Fibroblast of lung (primary cell): ENCODE results near the gene MYMK. TPM values are rescaled to one million over a fixed set of nuclear protein-coding genes. Genes with fewer than 3 reads are reported as not detected.

Experiments used
- DNase-seq, 2 donors: peaks; one replicate each; pipeline versions ENCODE4 v3.0.0 to v3.0.0-alpha.2; 2010; ENCODE audit warnings: low read depth in 2 of 2
- H2AFZ ChIP-seq: 2 replicates; pipeline ENCODE4 v1.5.1; 2012; ENCODE audit warnings: low read length, control low read depth, inconsistent platforms
- H3K27ac ChIP-seq: 2 replicates; pipeline ENCODE4 v1.5.1; 2011; ENCODE audit warnings: low read length, control low read depth; ENCODE audit not compliant: insufficient read depth
- H3K27me3 ChIP-seq: 2 replicates; pipeline ENCODE4 v1.5.1; 2011; ENCODE audit warnings: mild to moderate bottlenecking, low read length; ENCODE audit not compliant: control insufficient read depth, insufficient read depth
- H3K36me3 ChIP-seq: 2 replicates; pipeline ENCODE4 v1.5.1; 2011; ENCODE audit warnings: low read length; ENCODE audit not compliant: control insufficient read depth, insufficient read depth
- H3K4me1 ChIP-seq: 2 replicates; pipeline ENCODE4 v1.5.1; 2011; ENCODE audit warnings: low read length; ENCODE audit not compliant: control insufficient read depth, insufficient read depth; ENCODE audit errors: extremely low read depth
- H3K4me2 ChIP-seq: 2 replicates; pipeline ENCODE4 v1.5.1; 2011; ENCODE audit warnings: low read length, control low read depth; ENCODE audit not compliant: insufficient read depth; ENCODE audit errors: extremely low read depth
- H3K4me3 ChIP-seq, 4 experiments: fragments of 200-600 bp in 1 of 4; sonication (generic) in 1 of 4; replicated peaks in 1 of 4; 2 replicates each; pipeline ENCODE4 v1.5.1; 2011 to 2016; ENCODE audit warnings: low read length in 4 of 4, low read depth in 3 of 4, mild to moderate bottlenecking in 3 of 4, control low read depth in 2 of 4, inconsistent platforms in 1 of 4, mixed read lengths in 1 of 4; ENCODE audit not compliant: insufficient read depth in 1 of 4; ENCODE audit errors: control extremely low read depth in 1 of 4
- H3K79me2 ChIP-seq: 2 replicates; pipeline ENCODE4 v1.5.1; 2012; ENCODE audit warnings: mild to moderate bottlenecking, low read length, inconsistent platforms; ENCODE audit not compliant: control insufficient read depth, insufficient read depth
- H3K9ac ChIP-seq: 2 replicates; pipeline ENCODE4 v1.5.1; 2011; ENCODE audit warnings: mild to moderate bottlenecking, low read length, control low read depth; ENCODE audit not compliant: insufficient read depth
- H3K9me3 ChIP-seq: 2 replicates; pipeline ENCODE4 v1.5.1; 2012; ENCODE audit warnings: low read depth, low read length; ENCODE audit not compliant: control insufficient read depth, insufficient read depth
- H4K20me1 ChIP-seq: 2 replicates; pipeline ENCODE4 v1.5.1; 2011; ENCODE audit warnings: low read length; ENCODE audit not compliant: control insufficient read depth, insufficient read depth; ENCODE audit errors: extremely low read depth
- EZH2 ChIP-seq: IDR thresholded peaks from 2 replicates; pipeline ENCODE4 v1.5.1; 2012; ENCODE audit warnings: low read length, control low read depth, mild to moderate bottlenecking; ENCODE audit errors: missing control alignments
- polyA plus RNA-seq, 2 donors: library from polyadenylated mRNA; depleted of rRNA in 1 of 2; stranded (reverse) in 1 of 2; unstranded in 1 of 2; fragments of >200 nt; gene quantifications; 2 replicates each; pipeline ENCODE4 v1.2.1, GENCODE V29; 2011 to 2012; ENCODE audit warnings: missing spikeins in 1 of 2
- total RNA-seq: library from RNA; depleted of rRNA; stranded (reverse); fragments of >200 nt; gene quantifications from 2 replicates; pipeline ENCODE4 v1.2.1, GENCODE V29; 2014
- TF ChIP-seq, protein P1 (sequence below), 2 donors: IDR thresholded peaks in 1 of 2; conservative IDR thresholded peaks in 1 of 2; 1 replicate in 1 of 2; 2 replicates in 1 of 2; pipeline ENCODE4 v1.5.1; 2011 to 2012; ENCODE audit warnings: low read length in 2 of 2, control low read depth in 1 of 2, inconsistent platforms in 1 of 2, low read depth in 1 of 2, mild to moderate bottlenecking in 1 of 2

The MYMK gene
- total and polyA plus RNA-seq, 2 donors (not counting 1 experiment from before 2014, with no cell fraction given) = not detected

DNA sequence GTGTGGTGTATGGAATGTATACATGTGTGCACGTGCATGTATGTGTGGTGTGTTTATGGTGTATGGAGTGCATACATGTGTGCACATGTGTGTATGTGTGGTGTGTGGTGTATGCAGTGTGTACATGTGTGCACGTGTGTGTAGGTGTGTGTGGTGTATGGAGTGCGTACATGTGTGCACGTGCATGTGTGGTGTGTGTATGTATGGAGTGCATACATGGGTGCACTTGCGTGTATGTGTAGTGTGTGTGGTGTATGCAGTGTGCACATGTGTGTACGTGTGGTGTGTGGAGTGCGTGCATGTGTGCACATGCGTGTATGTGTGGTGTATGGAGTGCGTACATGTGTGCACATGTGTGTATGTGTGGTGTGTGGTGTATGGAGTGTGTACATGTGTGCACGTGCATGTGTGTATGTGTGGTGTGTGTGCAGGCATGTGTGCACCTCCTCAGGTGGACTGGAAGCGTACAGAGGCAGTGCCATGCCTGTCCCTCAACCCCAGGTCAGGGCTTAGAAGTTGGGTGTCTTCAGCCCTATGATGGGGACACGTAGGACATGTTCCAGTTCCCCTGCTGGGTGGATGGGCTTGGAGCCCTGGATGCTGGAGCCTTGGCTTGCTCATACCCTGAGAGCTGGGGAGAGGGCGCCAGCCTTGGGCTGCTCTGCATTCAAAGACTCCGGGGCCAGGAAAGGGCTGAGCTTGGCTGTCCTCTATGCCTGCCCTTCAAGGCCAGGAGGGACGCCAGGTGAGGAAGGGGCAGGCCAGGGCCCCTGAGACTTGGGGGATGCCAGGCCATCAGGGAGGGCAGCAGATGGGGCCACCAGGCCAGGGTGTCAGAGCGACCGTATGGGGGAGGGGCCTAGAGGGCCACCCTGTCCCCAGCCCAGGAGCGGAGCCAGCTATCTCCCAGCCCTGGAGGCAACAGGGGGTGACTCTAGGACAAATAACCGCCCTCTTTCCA, 12.2 kb downstream of the MYMK start:
- Histone ChIP-seq H3K36me3 (no peaks in the 10 kb centered on the region), H3K27ac (no peak overlapping the region), H3K9me3 (peaks cover 3% of the 10 kb centered on the region), H4K20me1 (no peaks in the 10 kb centered on the region), H2AFZ (no peak overlapping the region), H3K27me3 (peaks cover 5% of the 10 kb centered on the region), H3K4me3 (no peak overlapping the region), H3K9ac (no peak overlapping the region), H3K79me2 (no peaks in the 10 kb centered on the region), H3K4me2 (no peak overlapping the region), H3K4me1 (no peaks in the 10 kb centered on the region)
- no peak for TF ChIP-seq EZH2
- TF ChIP-seq, protein P1, sequence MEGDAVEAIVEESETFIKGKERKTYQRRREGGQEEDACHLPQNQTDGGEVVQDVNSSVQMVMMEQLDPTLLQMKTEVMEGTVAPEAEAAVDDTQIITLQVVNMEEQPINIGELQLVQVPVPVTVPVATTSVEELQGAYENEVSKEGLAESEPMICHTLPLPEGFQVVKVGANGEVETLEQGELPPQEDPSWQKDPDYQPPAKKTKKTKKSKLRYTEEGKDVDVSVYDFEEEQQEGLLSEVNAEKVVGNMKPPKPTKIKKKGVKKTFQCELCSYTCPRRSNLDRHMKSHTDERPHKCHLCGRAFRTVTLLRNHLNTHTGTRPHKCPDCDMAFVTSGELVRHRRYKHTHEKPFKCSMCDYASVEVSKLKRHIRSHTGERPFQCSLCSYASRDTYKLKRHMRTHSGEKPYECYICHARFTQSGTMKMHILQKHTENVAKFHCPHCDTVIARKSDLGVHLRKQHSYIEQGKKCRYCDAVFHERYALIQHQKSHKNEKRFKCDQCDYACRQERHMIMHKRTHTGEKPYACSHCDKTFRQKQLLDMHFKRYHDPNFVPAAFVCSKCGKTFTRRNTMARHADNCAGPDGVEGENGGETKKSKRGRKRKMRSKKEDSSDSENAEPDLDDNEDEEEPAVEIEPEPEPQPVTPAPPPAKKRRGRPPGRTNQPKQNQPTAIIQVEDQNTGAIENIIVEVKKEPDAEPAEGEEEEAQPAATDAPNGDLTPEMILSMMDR (conservative IDR thresholded peaks at IDR 0.05 in 1 of 2, IDR thresholded peaks at IDR 0.05 in 1 of 2; ENCODE audit: low read depth in 1 of 2, low read length in 2 of 2) = no peak
- DNase-seq = no peak

DNA sequence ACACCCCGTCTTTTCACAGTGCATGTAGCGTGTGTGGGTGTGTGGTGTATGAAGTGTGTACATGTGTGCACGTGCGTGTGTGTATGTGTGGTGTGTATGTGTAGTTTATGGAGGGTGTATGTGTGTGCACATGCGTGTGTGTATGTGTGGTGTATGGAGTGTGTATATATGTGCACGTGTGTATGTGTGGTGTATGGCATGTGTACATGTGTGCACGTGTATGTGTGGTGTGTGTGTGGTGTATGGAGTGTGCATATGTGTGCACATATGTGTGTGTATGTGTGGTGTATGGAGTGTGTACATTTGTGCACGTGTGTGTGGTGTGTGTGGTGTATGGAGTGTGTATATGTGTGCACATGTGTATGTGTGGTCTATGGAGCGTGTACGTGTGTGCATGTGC, 13.2 kb downstream of the MYMK start:
- Histone ChIP-seq H3K4me3 (no peak overlapping the region), H3K9me3 (peaks cover 3% of the 10 kb centered on the region), H3K36me3 (no peaks in the 10 kb centered on the region), H3K27ac (no peak overlapping the region), H3K27me3 (peaks cover 5% of the 10 kb centered on the region), H4K20me1 (no peaks in the 10 kb centered on the region), H3K79me2 (no peaks in the 10 kb centered on the region), H2AFZ (no peak overlapping the region), H3K4me2 (no peak overlapping the region), H3K9ac (no peak overlapping the region), H3K4me1 (peaks cover 3% of the 10 kb centered on the region)
- TF ChIP-seq EZH2 = no peak
- TF ChIP-seq, protein P1 (conservative IDR thresholded peaks at IDR 0.05 in 1 of 2, IDR thresholded peaks at IDR 0.05 in 1 of 2; ENCODE audit: low read depth in 1 of 2, low read length in 2 of 2) = no peak
- DNase-seq = no peak

GRCh38 chr9:133510926-133511505, 13.7 kb downstream of the MYMK start:
- Histone ChIP-seq H3K27ac (no peak overlapping the region), H3K36me3 (no peaks in the 10 kb centered on the region), H3K4me2 (no peak overlapping the region), H3K27me3 (peaks cover 5% of the 10 kb centered on the region), H3K9ac (no peak overlapping the region), H3K4me1 (peaks cover 5% of the 10 kb centered on the region), H3K9me3 (peaks cover 3% of the 10 kb centered on the region), H2AFZ (no peak overlapping the region), H3K79me2 (no peaks in the 10 kb centered on the region), H4K20me1 (no peaks in the 10 kb centered on the region), H3K4me3 (no peak overlapping the region)
- no peak for DNase-seq
- TF ChIP-seq, protein P1 (conservative IDR thresholded peaks at IDR 0.05 in 1 of 2, IDR thresholded peaks at IDR 0.05 in 1 of 2; ENCODE audit: low read depth in 1 of 2, low read length in 2 of 2) = no peak
- TF ChIP-seq EZH2 = no peak
